Gastroesophageal sphincter (tissue), 3 donors: ENCODE measurements around the gene IL36G.
A peak's percentile ranks its signal among the peaks of the same experiment; 100 is the strongest.

Experiments
- CTCF ChIP-seq, 4 experiments: fragments of 200-600 bp in 2 of 4; fragments of 450-650 bp in 2 of 4; sonication (generic) in 1 of 4; IDR thresholded peaks; one replicate each; pipeline ENCODE4 v1.5.1; 2017 to 2019; ENCODE audit warnings: antibody characterized with exemption in 4 of 4, mild to moderate bottlenecking in 2 of 4, moderate library complexity in 2 of 4
- POLR2AphosphoS5 ChIP-seq: sonication (generic); formaldehyde crosslinking; IDR thresholded peaks from one replicate; pipeline ENCODE4 v1.6.1; 2017; ENCODE audit warnings: antibody characterized with exemption

DNA sequence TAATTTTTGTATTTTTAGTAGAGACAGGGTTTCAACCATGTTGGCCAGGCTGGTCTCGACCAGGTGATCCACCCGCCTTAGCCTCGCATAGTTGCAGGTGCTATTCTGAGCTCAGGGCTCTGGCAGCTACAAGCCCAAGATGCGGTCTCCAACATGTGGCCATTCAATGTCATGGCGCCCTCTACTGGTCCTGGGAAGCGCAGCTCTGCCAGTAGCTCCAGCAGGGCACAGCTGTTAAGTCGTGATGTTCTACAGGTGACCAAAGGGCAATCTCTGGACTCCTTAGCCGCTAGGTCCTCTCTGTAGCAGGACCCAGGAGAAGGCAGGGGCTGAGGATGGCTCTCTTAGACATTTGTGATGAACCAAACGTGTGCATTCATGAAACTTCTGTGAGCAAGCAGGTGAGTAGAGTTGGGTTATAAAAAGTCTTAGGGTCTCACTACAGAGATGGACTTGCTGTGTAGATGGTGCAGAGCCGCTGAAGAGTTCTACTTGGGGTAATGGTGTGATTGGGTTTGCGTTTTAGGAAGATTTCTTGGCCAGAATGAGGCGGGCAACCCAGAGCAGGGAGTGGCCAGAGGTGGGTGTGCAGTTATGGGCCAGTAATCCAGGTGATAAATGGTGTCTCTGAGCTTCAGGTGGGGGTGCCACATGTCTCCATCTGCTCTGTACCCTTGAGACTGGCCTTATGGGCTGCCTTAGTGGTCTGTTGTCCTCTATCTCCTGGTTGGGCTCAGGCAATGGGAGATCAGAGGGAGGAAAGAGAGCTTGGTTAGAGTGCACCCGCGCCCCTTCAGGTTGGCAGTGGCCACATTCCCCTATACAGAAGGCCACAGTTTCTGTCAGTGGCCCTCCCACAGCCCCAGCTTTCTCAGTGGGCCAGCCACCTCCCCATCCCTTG lies 35.8 kb upstream of the IL36G start:
- TF ChIP-seq CTCF (IDR thresholded peaks at IDR 0.05), result peak; percentile 41 to 82 (median 48)
- TF ChIP-seq POLR2AphosphoS5, result no peak
